ENCODE results near the gene RGS7BP. TPM values are rescaled to one million over a fixed set of nuclear protein-coding genes. Genes with fewer than 3 reads are reported as not detected.

The RGS7BP gene
- total and polyA plus RNA-seq, 10 of the 15 experiments (the other 5 are each of a cell fraction or from before 2014, with no cell fraction given) = not detected

- Histone ChIP-seq H3K4me2 (ENCODE audit: control insufficient read depth, insufficient read depth) (no peak overlapping the region), H4K20me1 (ENCODE audit: control insufficient read depth, insufficient read depth) (no peaks in the 10 kb centered on the region), H3K27me3 (replicated peaks in 1 of 2; ENCODE audit: control insufficient read depth in 2 of 2, insufficient read depth in 2 of 2, low read length in 1 of 2) (no peaks in the 10 kb centered on the region), H3K36me3 (ENCODE audit: control insufficient read depth in 2 of 2, insufficient read depth in 2 of 2, low read length in 1 of 2) (no peaks in the 10 kb centered on the region), H3K4me1 (ENCODE audit: control insufficient read depth, insufficient read depth, low read length) (no peaks in the 10 kb centered on the region), H3K27ac (ENCODE audit: control insufficient read depth, insufficient read depth) (no peak overlapping the region), H3K79me2 (ENCODE audit: control insufficient read depth, insufficient read depth, low read length) (no peaks in the 10 kb centered on the region), H2AFZ (ENCODE audit: control insufficient read depth, low read depth, low read length) (no peak overlapping the region), H3K9me3 (replicated peaks; ENCODE audit: control insufficient read depth, insufficient read depth, low read length) (no peaks in the 10 kb centered on the region), H3K9ac (ENCODE audit: control insufficient read depth, insufficient read depth, low read length) (no peak overlapping the region), H3K4me3 (no peak overlapping the region)
- no peak for FAIRE-seq
- POLR2A ChIA-PET = no interaction called here
- RAD21 ChIA-PET (ENCODE audit: unreplicated experiment) = interaction anchor here (1.3 kb wide), 1 partner anchor 259 kb away, joined by 3 read pairs; no protein-coding TSS in a partner anchor
- intact Hi-C loops (cut with micrococcal nuclease; ENCODE audit: unreplicated experiment) = loop anchor here (5.0 to 10.0 kb wide), 2 partner anchors 58 to 275 kb away; no protein-coding TSS in a partner anchor
- TF ChIP-seq NBN (IDR thresholded peaks at IDR 0.05) = no peak
- no peak for TF ChIP-seq CEBPB (IDR thresholded peaks at IDR 0.05; ENCODE audit: borderline replicate concordance in 1 of 2, low read depth in 2 of 2, low read length in 2 of 2)
- TF ChIP-seq BACH1 (IDR thresholded peaks at IDR 0.05; ENCODE audit: borderline replicate concordance) = no peak
- no peak for TF ChIP-seq ZNF687 (IDR thresholded peaks at IDR 0.05)
- no peak for TF ChIP-seq CHD2 (IDR thresholded peaks at IDR 0.05; ENCODE audit: borderline replicate concordance, low read depth, low read length)
- TF ChIP-seq SUZ12 (IDR thresholded peaks at IDR 0.05; ENCODE audit: unreplicated experiment) = no peak
- TF ChIP-seq ZZZ3 (IDR thresholded peaks at IDR 0.05; ENCODE audit: control insufficient read depth, insufficient read length, low read depth) = no peak
- no peak for TF ChIP-seq SRF (IDR thresholded peaks at IDR 0.05; ENCODE audit: low read depth in 2 of 2, low read length in 2 of 2)
- TF ChIP-seq NR2C1 (IDR thresholded peaks at IDR 0.05) = no peak
- TF ChIP-seq IRF5 (IDR thresholded peaks at IDR 0.05; ENCODE audit: borderline replicate concordance) = no peak
- TF ChIP-seq NR2F1 (conservative IDR thresholded peaks at IDR 0.05) = no peak
- no peak for TF ChIP-seq SMARCA5 (IDR thresholded peaks at IDR 0.05)
- TF ChIP-seq HSF1 (IDR thresholded peaks at IDR 0.05; ENCODE audit: low read depth, low read length) = no peak
- no peak for TF ChIP-seq SKIL (IDR thresholded peaks at IDR 0.05; ENCODE audit: low read depth, poor library complexity, severe bottlenecking)
- ATAC-seq = no peak
- CTCF ChIA-PET = interaction anchor here (2.1 to 9.2 kb wide), 3 partner anchors 11 to 459 kb away, joined by 6 to 154 read pairs (median 154); no protein-coding TSS in a partner anchor
- no peak for DNase-seq (ENCODE audit: low read depth, low spot score)
- no TSS peak for BruUV-seq (replicated peaks)
- SMC1A ChIA-PET (ENCODE audit: uncharacterized antibody, unreplicated experiment) = interaction anchor here (0.6 to 9.8 kb wide), 3 partner anchors 291 to 538 kb away, joined by 3 to 121 read pairs (median 4); no protein-coding TSS in a partner anchor
- WGBS (ENCODE audit: insufficient coverage, insufficient replicate concordance, low lambda C conversion rate, missing lambda C conversion rate) = 0% methylated on average over 1 of the region's 1 CpG
- in situ Hi-C loops (cut with MboI) = no loop called here
Measured at GRCh38 chr5:64606926-64607325, 101.1 kb downstream of the RGS7BP start.
